ENCODE data around the gene DAAM2.

The DAAM2 gene

DNA sequence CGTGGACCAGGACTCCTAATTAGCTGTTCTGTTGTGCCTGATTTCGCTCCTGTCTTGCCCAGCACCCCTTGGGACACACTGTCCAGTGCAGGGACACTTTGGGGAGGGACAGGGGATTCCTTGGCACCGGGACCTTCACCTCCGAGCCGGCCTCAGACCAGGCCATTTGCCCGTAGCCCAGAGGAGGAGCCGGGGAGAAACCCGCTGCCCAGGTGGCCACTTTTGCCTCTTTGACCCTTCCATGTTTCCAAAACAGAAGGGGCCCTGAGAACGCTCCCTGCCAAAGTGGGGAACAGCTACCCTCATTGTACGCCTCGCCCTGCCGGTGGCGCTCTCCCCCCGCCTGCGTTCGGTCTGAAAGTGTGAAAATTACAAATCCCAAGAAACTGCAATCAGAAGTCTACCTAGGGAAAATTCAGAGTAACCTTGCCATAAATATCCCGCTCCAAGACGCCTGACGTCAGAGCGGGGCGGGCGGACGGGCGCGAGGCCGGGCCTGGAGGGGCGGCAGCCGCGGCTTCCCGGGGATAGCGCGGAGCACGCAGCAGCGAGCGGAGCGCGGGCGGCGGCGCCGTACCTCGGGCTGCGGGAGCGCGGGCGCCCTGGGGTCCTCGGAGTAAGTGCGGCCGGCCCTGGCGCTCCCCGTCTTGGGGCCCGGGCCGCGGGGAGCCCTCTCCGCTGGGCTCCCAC is at the start of gene DAAM2:
Gene DAAM2 (plus strand): TSS at position 527 of the 690 bp plus-strand sequence. CDS start 63,927 bp downstream, outside the sequence.
- DNase-seq, result no peak

GRCh38 chr6:39746795-39747194 is 45.4 kb upstream of the DAAM2 start:
- DNase-seq, result no peak

DNA sequence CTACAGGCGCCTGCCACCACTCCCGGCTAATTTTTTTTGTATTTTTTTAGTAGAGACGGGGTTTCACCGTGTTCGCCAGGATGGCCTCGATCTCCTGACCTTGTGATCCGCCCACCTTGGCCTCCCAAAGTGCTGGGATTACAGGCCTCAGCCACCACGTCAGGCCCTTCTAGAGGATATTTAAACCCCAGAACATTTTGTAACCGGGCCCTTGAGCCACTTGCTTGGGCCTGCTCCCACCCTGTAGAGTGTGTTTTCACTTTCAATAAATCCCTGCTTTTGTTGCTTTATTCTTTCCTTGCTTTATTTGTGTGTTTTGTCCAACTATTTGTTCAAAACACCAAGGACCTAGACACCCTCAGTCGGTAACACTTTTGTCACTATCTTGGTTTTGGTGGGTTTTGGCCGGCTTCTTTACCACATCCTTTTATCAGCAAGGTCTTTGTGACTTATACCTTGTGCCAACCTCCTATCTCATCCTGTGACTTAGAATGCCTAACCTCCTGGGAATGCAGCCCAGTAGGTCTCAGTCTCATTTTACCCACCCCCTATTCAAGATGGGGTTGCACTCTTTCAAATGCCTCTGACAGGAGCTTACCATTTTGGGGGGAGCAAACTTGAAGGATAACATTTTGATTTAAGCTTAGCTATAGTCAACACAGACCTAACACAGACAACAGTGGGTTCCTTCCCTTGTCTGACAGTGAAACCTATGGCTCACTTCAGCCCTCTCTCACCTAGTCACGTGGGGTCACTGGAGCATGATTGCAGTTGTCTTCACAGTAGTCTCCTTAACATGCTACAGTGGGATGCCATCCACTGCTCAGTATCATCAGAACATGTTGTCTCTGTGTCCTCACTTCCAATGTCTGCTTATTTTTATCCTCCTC is 39.1 kb upstream of the DAAM2 start:
- DNase-seq, result no peak

DNA sequence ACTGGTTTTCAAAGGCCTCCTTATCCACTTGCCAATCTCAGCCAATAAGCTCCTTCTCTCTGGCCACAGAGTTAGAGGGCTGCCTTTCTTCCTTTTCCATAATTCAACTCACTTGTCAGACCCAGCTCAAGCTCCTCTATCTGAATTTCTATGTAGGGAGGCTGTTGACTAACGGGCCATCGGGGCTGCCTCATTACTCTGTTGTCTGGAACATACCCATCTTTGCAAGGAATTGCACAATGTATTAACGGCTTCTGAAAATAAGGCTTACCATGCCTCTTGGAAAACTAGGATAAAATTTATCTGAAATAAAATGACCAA is 38.5 kb upstream of the DAAM2 start:
- no peak for DNase-seq

DNA sequence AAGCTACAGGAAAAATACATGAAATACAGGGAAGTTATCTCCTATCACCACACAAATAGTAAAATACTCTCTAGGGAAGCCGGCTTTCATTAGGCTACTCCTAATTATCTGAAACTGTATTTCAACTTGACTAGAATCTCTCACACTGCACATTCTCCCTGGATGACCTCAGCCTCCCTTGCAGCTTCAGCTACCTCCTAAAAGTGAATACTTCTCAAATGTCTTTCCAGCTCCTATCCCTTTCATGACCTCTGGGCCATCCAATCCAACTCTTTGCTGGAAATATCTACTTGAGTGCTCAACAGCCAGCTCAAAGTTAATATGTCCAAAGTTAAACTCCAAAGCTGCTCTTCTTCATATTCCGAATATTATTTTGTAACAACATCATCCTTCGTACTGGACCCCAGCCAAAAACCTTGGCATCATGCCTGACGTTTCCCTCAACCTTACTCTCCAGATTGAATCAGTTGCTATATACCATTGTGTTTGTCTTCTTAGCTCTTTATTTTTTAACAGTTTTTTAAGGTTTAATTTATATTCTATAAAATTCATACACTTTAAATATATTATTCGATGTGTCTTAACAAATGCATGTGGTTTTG is 37.6 kb upstream of the DAAM2 start:
- DNase-seq, result no peak

- DNase-seq, result no peak
Measured at GRCh38 chr6:39755231-39755630, 36.9 kb upstream of the DAAM2 start.

- DNase-seq, result no peak
Measured at GRCh38 chr6:39756582-39756981, 35.6 kb upstream of the DAAM2 start.

DNA sequence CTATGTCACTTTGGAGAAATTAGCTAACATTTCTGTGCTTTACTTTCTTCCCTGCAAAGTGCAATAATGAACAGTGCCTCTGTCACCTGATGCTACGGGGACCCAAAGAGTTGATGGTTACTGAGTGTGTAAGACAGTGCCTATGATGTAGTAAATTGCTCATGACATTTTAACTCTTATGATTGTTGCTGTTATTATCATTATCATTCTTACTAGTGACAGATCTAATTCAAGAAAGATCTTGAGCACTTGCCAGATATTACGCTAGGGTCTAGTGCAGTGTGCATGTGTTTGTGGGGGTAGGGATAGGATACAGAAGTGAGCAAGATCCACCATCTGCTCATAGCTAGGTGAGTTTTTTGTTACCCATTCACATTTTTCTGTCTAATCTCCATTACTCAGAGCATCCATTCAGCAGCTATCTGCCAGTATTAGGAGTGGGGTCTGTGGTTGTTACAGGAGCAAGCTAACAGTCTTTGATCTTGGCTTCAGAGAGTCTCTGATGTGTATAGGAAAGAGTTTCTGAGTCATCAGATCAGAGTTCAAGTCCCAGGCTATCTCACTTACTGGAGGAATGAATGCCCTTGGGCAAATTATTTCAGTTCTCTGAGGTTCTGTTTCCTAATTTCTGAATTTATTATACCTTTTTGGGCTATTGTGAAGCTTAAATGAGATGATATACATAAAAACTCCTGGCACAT is 33.1 kb upstream of the DAAM2 start:
- DNase-seq, result no peak

GRCh38 chr6:39760226-39760952 is 31.8 kb upstream of the DAAM2 start:
- no peak for DNase-seq

GRCh38 chr6:39765508-39766065 is 26.6 kb upstream of the DAAM2 start:
- DNase-seq, result no peak

GRCh38 chr6:39769012-39769411 is 23.2 kb upstream of the DAAM2 start:
- DNase-seq, result no peak

GRCh38 chr6:39770446-39770845 is 21.7 kb upstream of the DAAM2 start:
- no peak for DNase-seq

DNA sequence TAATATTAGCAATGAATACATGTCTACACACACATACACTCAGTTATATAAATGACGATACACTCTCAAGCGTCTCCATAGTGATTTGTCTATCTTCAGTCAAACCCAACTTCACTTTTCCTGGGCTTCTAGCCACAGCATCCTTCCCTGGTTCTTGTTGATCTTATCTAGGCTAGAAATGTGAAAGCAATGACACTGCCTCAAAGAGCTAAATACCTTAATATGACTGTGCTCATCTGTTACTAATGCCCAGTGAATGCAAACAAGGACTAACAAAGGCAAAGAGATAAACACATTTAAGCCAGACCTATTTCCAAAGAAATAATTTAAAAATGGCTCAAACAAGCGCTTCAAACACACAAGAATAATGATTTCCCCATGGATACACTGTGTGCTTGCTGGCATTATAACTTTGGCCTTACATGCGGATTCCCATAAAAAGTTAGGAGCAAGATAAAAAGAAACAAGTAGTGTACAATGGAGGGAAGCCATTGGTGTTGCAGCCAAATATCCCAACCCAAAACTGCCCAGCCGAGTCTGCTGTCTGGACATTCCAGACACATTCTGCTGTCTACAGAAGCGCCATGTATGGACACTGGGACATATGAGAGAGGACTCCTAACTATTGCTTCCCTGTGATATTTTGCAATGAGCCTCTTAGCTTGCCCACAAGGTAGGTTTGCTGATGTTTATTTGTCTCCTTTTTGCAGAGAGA is 19.5 kb upstream of the DAAM2 start:
- no peak for DNase-seq

DNA sequence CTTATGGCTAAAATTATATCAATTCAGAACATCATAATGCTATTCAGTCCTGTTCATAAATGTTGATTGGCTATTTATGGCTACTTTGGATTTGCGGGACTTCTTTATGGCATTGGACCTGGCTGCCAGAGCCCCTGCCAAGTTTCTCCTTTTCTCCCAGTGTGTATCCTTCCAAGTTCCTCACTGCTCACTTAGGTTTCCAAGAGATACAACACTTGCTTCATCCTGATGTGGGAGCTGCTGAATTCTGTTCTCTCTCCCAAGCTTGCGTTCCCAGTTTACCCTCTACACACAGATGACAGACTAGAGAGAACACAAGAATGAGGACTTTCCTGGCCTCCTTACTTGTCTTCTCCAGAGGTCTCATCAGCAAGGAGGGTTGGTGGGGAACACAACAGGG is 18.4 kb upstream of the DAAM2 start:
- no peak for DNase-seq

DNA sequence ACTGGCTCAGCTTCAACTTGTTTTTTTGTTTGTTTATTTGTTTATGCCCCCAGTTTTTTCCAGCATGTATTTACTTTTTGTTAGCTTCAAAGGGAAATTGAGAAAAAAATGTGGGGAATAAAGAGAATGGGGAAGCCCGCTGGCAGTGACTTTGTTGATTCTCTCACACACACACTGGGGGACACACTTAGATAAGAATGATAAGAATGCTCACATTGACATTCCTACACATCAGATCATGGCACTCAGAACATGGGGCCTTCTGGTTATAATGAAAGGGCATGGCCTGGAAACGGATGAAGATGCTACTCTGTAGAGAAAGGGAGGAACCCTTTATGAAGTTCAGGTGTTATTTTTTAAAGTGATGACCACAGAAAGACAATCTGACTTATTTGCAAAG is 15.6 kb upstream of the DAAM2 start:
- DNase-seq, result no peak

DNA sequence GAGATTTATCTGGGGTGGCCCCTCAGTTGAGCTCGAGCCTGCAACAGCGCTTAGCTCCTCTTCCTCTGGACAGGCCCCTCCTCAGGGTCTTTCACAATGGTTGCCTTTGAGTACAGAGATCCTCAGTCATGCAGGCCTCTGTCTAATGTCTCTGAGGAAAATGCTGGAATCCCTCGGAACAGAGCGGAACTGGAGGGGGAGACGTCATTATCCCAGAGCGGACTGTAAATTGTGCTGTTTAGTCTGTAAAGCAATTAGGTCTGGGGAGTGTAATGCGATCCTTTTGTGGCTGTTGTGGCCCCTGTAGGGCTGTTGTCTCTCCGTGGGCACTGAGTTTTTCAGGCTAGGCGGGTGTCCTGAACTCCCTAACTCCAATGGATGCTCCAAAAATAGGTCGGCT is 15.0 kb upstream of the DAAM2 start:
- no peak for DNase-seq

- no peak for DNase-seq
Measured at GRCh38 chr6:39777661-39778060, 14.5 kb upstream of the DAAM2 start.

DNA sequence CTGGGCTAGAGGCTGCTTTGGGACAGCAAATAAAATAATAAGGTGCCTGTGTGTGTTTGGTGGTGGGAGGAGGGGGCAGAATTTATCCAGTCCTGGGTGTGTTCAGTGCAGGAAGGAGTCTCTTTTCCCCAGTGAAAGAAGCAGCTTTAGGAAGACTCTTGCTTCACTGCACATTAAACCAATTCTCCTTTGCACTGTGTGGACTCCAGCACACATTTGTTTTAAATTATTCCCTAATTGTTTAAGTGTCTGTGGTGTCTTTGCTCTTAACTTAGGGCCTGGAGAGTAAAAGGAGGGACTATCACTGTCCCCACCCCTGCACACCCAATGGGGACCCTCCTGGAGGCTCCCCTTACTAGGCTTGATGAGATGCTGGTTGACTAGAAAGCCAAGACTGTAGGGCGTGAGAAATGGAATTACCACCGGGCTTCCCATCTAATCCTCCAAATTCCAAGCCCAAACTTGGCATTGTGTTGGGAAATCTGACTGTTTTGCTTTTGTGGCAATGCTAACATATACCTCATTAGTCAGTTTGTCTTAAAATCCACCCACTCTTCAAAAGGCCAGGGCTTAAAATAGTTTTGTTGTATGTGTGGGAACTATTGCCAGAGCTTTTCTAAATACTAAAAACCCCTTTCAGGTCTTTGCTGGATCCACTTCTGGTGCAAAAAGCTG is 13.5 kb upstream of the DAAM2 start:
- no peak for DNase-seq

GRCh38 chr6:39785281-39785680 is 6.9 kb upstream of the DAAM2 start:
- no peak for DNase-seq

- DNase-seq, result no peak
Measured at GRCh38 chr6:39786649-39787048, 5.5 kb upstream of the DAAM2 start.

DNA sequence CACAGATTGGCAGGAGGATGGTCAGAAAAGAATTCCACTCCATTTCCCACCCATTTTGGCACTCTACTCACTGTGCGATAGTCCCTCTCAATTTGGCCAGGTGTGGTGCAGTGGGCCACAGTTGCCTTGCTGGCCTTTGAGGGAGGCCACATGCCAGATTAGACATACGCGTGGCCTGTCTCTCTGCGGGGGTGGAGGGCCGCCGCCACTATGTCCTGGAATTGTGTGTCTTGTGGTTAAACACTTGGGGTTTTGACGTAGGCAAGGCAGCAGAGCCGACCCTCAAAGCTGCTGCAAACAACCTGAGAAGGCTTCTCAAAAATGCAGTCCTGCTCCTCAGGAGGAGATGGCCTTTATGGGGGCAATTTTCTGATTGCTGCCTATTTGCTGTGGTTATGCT is 4.9 kb upstream of the DAAM2 start:
- no peak for DNase-seq
